ENCODE measurements around the gene HIVEP1. TPM values are rescaled to one million over a fixed set of nuclear protein-coding genes. Genes with fewer than 3 reads are reported as not detected.

Gene HIVEP1
- total RNA-seq, 2 experiments from 2014 or later = 22.1 to 22.6 TPM

DNA sequence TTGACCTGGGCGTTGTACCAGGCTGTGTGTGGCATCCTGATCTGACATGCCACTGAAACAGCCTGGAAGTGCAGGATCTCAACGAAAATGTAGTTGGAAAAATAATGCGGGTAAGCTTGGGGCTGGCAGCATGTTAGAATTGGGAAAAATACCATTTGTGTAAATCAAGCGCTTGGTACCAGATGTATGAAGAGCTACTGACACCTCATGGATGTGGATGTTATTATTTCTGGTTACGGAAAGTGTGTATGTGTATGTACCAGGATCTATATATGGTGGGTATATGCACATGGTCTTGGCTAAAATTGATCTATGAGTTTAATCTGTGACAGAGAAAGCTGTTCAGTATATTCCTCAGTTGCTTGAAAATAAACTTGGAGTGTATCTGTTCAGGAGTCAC, 22.7 kb downstream of the HIVEP1 start:
- H3K27ac ChIP-seq (ENCODE audit: low read depth, low read length, poor library complexity, severe bottlenecking) = no peak overlapping the region
- peaks cover 34% of the 10 kb centered on the region for H3K36me3 ChIP-seq (ENCODE audit: insufficient read depth, low read length)
- no peak overlapping the region for H3K4me2 ChIP-seq (ENCODE audit: low read length)
- no peaks in the 10 kb centered on the region for H3K9me2 ChIP-seq (ENCODE audit: insufficient read depth, low read length)
- TF ChIP-seq, protein P1, sequence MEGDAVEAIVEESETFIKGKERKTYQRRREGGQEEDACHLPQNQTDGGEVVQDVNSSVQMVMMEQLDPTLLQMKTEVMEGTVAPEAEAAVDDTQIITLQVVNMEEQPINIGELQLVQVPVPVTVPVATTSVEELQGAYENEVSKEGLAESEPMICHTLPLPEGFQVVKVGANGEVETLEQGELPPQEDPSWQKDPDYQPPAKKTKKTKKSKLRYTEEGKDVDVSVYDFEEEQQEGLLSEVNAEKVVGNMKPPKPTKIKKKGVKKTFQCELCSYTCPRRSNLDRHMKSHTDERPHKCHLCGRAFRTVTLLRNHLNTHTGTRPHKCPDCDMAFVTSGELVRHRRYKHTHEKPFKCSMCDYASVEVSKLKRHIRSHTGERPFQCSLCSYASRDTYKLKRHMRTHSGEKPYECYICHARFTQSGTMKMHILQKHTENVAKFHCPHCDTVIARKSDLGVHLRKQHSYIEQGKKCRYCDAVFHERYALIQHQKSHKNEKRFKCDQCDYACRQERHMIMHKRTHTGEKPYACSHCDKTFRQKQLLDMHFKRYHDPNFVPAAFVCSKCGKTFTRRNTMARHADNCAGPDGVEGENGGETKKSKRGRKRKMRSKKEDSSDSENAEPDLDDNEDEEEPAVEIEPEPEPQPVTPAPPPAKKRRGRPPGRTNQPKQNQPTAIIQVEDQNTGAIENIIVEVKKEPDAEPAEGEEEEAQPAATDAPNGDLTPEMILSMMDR (conservative IDR thresholded peaks at IDR 0.05; ENCODE audit: low read length) = no peak
- ChIA-PET POLR2A (no interaction called here), CTCF (ENCODE audit: unreplicated experiment) (no interaction called here)
- no peaks in the 10 kb centered on the region for H4K20me1 ChIP-seq (ENCODE audit: insufficient read depth, low read length)
- no peak overlapping the region for H2AFZ ChIP-seq (ENCODE audit: low read length)
- DNase-seq (ENCODE audit: low spot score) = no peak
- peaks cover 13% of the 10 kb centered on the region for H3K4me1 ChIP-seq (ENCODE audit: insufficient read depth, low read length, poor library complexity, severe bottlenecking)
- no TSS peak for BruUV-seq (replicated peaks)
- peaks cover 75% of the 10 kb centered on the region for H3K79me2 ChIP-seq (ENCODE audit: insufficient read depth, low read depth, low read length)
- intact Hi-C loops (cut with micrococcal nuclease; ENCODE audit: unreplicated experiment) = no loop called here
- peaks cover 16% of the 10 kb centered on the region for H3K9me3 ChIP-seq (ENCODE audit: low read length)
- H3K4me3 ChIP-seq (ENCODE audit: low read depth, low read length, poor library complexity, severe bottlenecking) = no peak overlapping the region

DNA sequence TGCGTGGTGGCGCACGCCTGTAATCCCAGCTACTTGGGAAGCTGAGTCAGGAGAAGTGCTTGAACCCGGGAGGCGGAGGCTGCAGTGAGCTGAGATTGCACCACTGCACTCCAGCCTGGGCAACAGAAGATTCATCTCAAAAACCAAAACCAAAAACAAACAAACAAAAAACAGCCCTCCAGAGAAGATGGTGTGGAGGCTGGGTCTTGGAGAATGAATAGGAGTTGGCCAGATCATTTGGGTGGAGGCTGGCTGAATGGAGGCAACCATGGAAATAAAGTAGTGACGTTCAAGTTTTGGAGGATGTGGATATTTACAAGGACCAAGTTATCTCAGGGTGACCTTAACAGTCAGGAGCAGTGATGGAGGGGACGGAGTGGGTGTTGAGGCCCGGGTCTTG, 24.7 kb downstream of the HIVEP1 start:
- no TSS peak for BruUV-seq (replicated peaks)
- Histone ChIP-seq H3K4me1 (ENCODE audit: insufficient read depth, low read length, poor library complexity, severe bottlenecking) (peaks cover 13% of the 10 kb centered on the region), H3K27ac (ENCODE audit: low read depth, low read length, poor library complexity, severe bottlenecking) (no peak overlapping the region), H3K4me3 (ENCODE audit: low read depth, low read length, poor library complexity, severe bottlenecking) (no peak overlapping the region), H3K9me2 (ENCODE audit: insufficient read depth, low read length) (no peaks in the 10 kb centered on the region), H4K20me1 (ENCODE audit: insufficient read depth, low read length) (no peaks in the 10 kb centered on the region), H3K79me2 (ENCODE audit: insufficient read depth, low read depth, low read length) (peaks cover 63% of the 10 kb centered on the region), H2AFZ (ENCODE audit: low read length) (no peak overlapping the region), H3K9me3 (ENCODE audit: low read length) (no peaks in the 10 kb centered on the region), H3K4me2 (ENCODE audit: low read length) (0 out of 2 replicates have a peak overlapping the region, but pooled peaks have one; percentile 57), H3K36me3 (ENCODE audit: insufficient read depth, low read length) (peaks cover 26% of the 10 kb centered on the region)
- TF ChIP-seq EZH2phosphoT487 (IDR thresholded peaks at IDR 0.05; ENCODE audit: borderline replicate concordance, low read depth, low read length) = no peak
- TF ChIP-seq, protein P1 (conservative IDR thresholded peaks at IDR 0.05; ENCODE audit: low read length) = no peak
- intact Hi-C loops (cut with micrococcal nuclease; ENCODE audit: unreplicated experiment) = no loop called here
- DNase-seq (ENCODE audit: low spot score) = no peak
- ChIA-PET POLR2A (no interaction called here), CTCF (ENCODE audit: unreplicated experiment) (no interaction called here)

DNA sequence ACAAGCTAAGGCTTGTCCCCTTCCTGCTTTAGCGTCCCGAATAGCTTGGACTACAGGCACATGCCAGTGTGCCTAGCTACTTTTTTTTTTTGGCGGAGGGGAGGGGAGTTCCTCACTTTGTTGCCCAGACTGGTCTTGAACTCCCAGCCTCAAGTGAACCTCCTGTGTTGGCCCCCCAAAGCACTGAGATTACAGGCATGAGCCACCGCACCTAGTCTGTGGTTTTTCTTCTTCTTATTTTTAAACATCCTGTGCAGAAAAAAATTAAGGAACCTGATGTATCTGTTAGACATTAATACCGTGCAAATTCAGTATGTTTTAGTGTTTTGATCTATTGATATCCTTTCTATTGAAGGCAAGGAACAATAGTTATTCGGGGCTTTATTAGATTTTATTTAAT, 25.7 kb downstream of the HIVEP1 start:
- no TSS peak for BruUV-seq (replicated peaks)
- DNase-seq (ENCODE audit: low spot score) = peak; percentile 24
- H3K36me3 ChIP-seq (ENCODE audit: insufficient read depth, low read length) = peaks cover 24% of the 10 kb centered on the region
- H3K4me1 ChIP-seq (ENCODE audit: insufficient read depth, low read length, poor library complexity, severe bottlenecking) = peaks cover 13% of the 10 kb centered on the region
- intact Hi-C loops (cut with micrococcal nuclease; ENCODE audit: unreplicated experiment) = no loop called here
- peak overlapping the region; percentile 12 for H3K4me3 ChIP-seq (ENCODE audit: low read depth, low read length, poor library complexity, severe bottlenecking)
- no peaks in the 10 kb centered on the region for H3K9me2 ChIP-seq (ENCODE audit: insufficient read depth, low read length)
- H3K9me3 ChIP-seq (ENCODE audit: low read length) = no peaks in the 10 kb centered on the region; the same call in 1 of the 2 replicates
- H4K20me1 ChIP-seq (ENCODE audit: insufficient read depth, low read length) = no peaks in the 10 kb centered on the region
- CTCF ChIA-PET (ENCODE audit: unreplicated experiment) = interaction anchor here (0.5 to 0.6 kb wide), 2 partner anchors 12 to 39 kb away, joined by 3 read pairs; no protein-coding TSS in a partner anchor
- POLR2A ChIA-PET = no interaction called here
- peaks cover 62% of the 10 kb centered on the region for H3K79me2 ChIP-seq (ENCODE audit: insufficient read depth, low read depth, low read length)
- H3K27ac ChIP-seq (ENCODE audit: low read depth, low read length, poor library complexity, severe bottlenecking) = no peak overlapping the region
- H2AFZ ChIP-seq (ENCODE audit: low read length) = no peak overlapping the region
- H3K4me2 ChIP-seq (ENCODE audit: low read length) = peak overlapping the region; percentile 57
- no peak for TF ChIP-seq EZH2phosphoT487 (IDR thresholded peaks at IDR 0.05; ENCODE audit: borderline replicate concordance, low read depth, low read length)
- TF ChIP-seq, protein P1 (conservative IDR thresholded peaks at IDR 0.05; ENCODE audit: low read length) = no peak
